ENCODE data around the gene LIPI. TPM values are rescaled to one million over a fixed set of nuclear protein-coding genes. Genes with fewer than 3 reads are reported as not detected.
"Not testable (repeated sequence)": the region's sequence is repeated elsewhere in the genome, so short reads cannot be mapped to it uniquely, and the experiment has no call there.

LIPI gene
- total RNA-seq, 1 experiment from 2014 or later = not detected

- Histone ChIP-seq H3K23ac (ENCODE audit: insufficient read length, low read depth, low read length) (no peak overlapping the region), H3K79me2 (ENCODE audit: insufficient read depth, low read length) (no peaks in the 10 kb centered on the region), H2BK12ac (ENCODE audit: insufficient read length, low read depth, low read length) (no peak overlapping the region), H3K4ac (ENCODE audit: low read depth, low read length) (no peak overlapping the region), H4K5ac (ENCODE audit: insufficient read length, low read depth, low read length) (no peak overlapping the region), H2BK120ac (ENCODE audit: low read depth, low read length, poor library complexity, severe bottlenecking) (no peak overlapping the region), H3K56ac (ENCODE audit: insufficient read length, low read depth, low read length) (no peak overlapping the region), H3K4me2 (ENCODE audit: insufficient read depth, insufficient read length, low read length) (no peak overlapping the region), H4K91ac (ENCODE audit: insufficient read length, low read depth, low read length) (no peak overlapping the region), H3K14ac (ENCODE audit: insufficient read depth, low read length) (no peak overlapping the region), H3K23me2 (ENCODE audit: insufficient read length, low read depth, low read length, poor library complexity, severe bottlenecking) (no peaks in the 10 kb centered on the region), H3T11ph (ENCODE audit: low read length) (no peak overlapping the region), H2BK20ac (ENCODE audit: low read depth, low read length, poor library complexity, severe bottlenecking) (no peak overlapping the region), H4K20me1 (ENCODE audit: control insufficient read depth, insufficient read depth, insufficient read length) (no peaks in the 10 kb centered on the region), H2AFZ (ENCODE audit: low read length) (no peak overlapping the region), H3K9ac (ENCODE audit: extremely low read depth, insufficient read length, low read length) (no peak overlapping the region), H3K4me1 (ENCODE audit: insufficient read depth, low read length) (no peaks in the 10 kb centered on the region), H3K18ac (ENCODE audit: insufficient read length, low read depth, low read length) (no peak overlapping the region), H2BK15ac (ENCODE audit: low read depth, low read length) (no peak overlapping the region), H3K27me3 (ENCODE audit: insufficient read depth, low read length) (no peaks in the 10 kb centered on the region), H2BK5ac (ENCODE audit: insufficient read length, low read length) (no peak overlapping the region), H3K79me1 (ENCODE audit: insufficient read depth, low read depth, low read length, poor library complexity, severe bottlenecking) (no peaks in the 10 kb centered on the region), H3K9me3 (ENCODE audit: control insufficient read depth, low read depth, low read length) (no peaks in the 10 kb centered on the region), H3K27ac (ENCODE audit: insufficient read length, low read depth, low read length) (no peak overlapping the region), H2AK5ac (ENCODE audit: insufficient read length, low read length) (no peak overlapping the region), H4K8ac (replicated peaks; ENCODE audit: insufficient read length, low read depth, low read length) (no peak overlapping the region)
- H3K4me3 Mint-ChIP-seq = no peak overlapping the region
- no CpG with 5 or more reads among the region's 29 CpGs for WGBS (ENCODE audit: extremely low coverage, insufficient read length, low lambda C conversion rate)
- H3K27ac Mint-ChIP-seq = no peak overlapping the region
- H3K27me3 Mint-ChIP-seq (ENCODE audit: low read depth) = no peaks in the 10 kb centered on the region
- H3K4me1 Mint-ChIP-seq = no peaks in the 10 kb centered on the region
- no peak for TF ChIP-seq CTCF (conservative IDR thresholded peaks at IDR 0.05)
- DNase-seq = peak; percentile 20
- peaks cover 32 to 38% of the 10 kb centered on the region in 2 experiments for H3K9me3 Mint-ChIP-seq
- H3K36me3 Mint-ChIP-seq (ENCODE audit: insufficient read depth in 1 of 3, low read depth in 3 of 3) = no peaks in the 10 kb centered on the region; a peak in 3 of 7 replicates
Measured at GRCh38 chr21:14064296-14064645, 146.5 kb downstream of the LIPI start.

GRCh38 chr21:14063620-14064295 is 147.0 kb downstream of the LIPI start:
- not testable (repeated sequence) for H3K9ac ChIP-seq (ENCODE audit: extremely low read depth, insufficient read length, low read length); H4K20me1 ChIP-seq (ENCODE audit: control insufficient read depth, insufficient read depth, insufficient read length); H3K56ac ChIP-seq (ENCODE audit: insufficient read length, low read depth, low read length); H3K23ac ChIP-seq (ENCODE audit: insufficient read length, low read depth, low read length); H2BK12ac ChIP-seq (ENCODE audit: insufficient read length, low read depth, low read length); H3K36me3 Mint-ChIP-seq (ENCODE audit: insufficient read depth in 1 of 3, low read depth in 3 of 3); H3K27me3 ChIP-seq (ENCODE audit: insufficient read depth, low read length); H3K4me1 ChIP-seq (ENCODE audit: insufficient read depth, low read length); H3K79me1 ChIP-seq (ENCODE audit: insufficient read depth, low read depth, low read length, poor library complexity, severe bottlenecking); H4K91ac ChIP-seq (ENCODE audit: insufficient read length, low read depth, low read length); H4K8ac ChIP-seq (replicated peaks; ENCODE audit: insufficient read length, low read depth, low read length); H2BK120ac ChIP-seq (ENCODE audit: low read depth, low read length, poor library complexity, severe bottlenecking); H3K27ac ChIP-seq (ENCODE audit: insufficient read length, low read depth, low read length); H3K4me1 Mint-ChIP-seq; H3K14ac ChIP-seq (ENCODE audit: insufficient read depth, low read length); H3K27me3 Mint-ChIP-seq (ENCODE audit: low read depth); H3K18ac ChIP-seq (ENCODE audit: insufficient read length, low read depth, low read length); H4K5ac ChIP-seq (ENCODE audit: insufficient read length, low read depth, low read length); H2BK20ac ChIP-seq (ENCODE audit: low read depth, low read length, poor library complexity, severe bottlenecking); H3K23me2 ChIP-seq (ENCODE audit: insufficient read length, low read depth, low read length, poor library complexity, severe bottlenecking); H3K4me3 Mint-ChIP-seq; H2BK15ac ChIP-seq (ENCODE audit: low read depth, low read length); H3K9me3 ChIP-seq (ENCODE audit: control insufficient read depth, low read depth, low read length); H3K4ac ChIP-seq (ENCODE audit: low read depth, low read length); H2AK5ac ChIP-seq (ENCODE audit: insufficient read length, low read length); H3K27ac Mint-ChIP-seq; H3K79me2 ChIP-seq (ENCODE audit: insufficient read depth, low read length); H2BK5ac ChIP-seq (ENCODE audit: insufficient read length, low read length); H2AFZ ChIP-seq (ENCODE audit: low read length); H3K4me2 ChIP-seq (ENCODE audit: insufficient read depth, insufficient read length, low read length); H3T11ph ChIP-seq (ENCODE audit: low read length)
- WGBS (ENCODE audit: extremely low coverage, insufficient read length, low lambda C conversion rate) = no CpG with 5 or more reads among the region's 57 CpGs
- peaks cover 35 to 38% of the 10 kb centered on the region in 2 experiments for H3K9me3 Mint-ChIP-seq
- peak; percentile 23 for DNase-seq
